BJ (cell line): ENCODE results near the gene TMEM143. TPM values are rescaled to one million over a fixed set of nuclear protein-coding genes. Genes with fewer than 3 reads are reported as not detected.

ENCODE experiments used
- CTCF ChIA-PET: fragments of 350-600 bp; formaldehyde crosslinking; extraction: SDS; loops from one replicate; lab custom pipeline; 2021; ENCODE audit warnings: antibody characterized with exemption, inconsistent platforms; lab: Yijun Ruan, JAX
- POLR2A ChIA-PET: fragments of 300-600 bp; sonication (Branson Sonifier 250); formaldehyde crosslinking; extraction: SDS; loops from one replicate; lab custom pipeline; 2021; ENCODE audit warnings: antibody characterized with exemption; lab: Charles Lee
- DNase-seq: peaks from one replicate; pipeline ENCODE4 v3.0.0-alpha.2; 2011; ENCODE audit warnings: low read depth
- H3K27me3 ChIP-seq: 2 replicates; pipeline ENCODE4 v1.6.0; 2011; ENCODE audit warnings: low read length; ENCODE audit not compliant: control insufficient read depth, insufficient read depth
- H3K36me3 ChIP-seq: 2 replicates; pipeline ENCODE4 v1.5.1; 2011; ENCODE audit warnings: low read length; ENCODE audit not compliant: control insufficient read depth, insufficient read depth
- H3K4me3 ChIP-seq: 2 replicates; pipeline ENCODE4 v1.5.1; 2011; ENCODE audit warnings: low read depth, mild to moderate bottlenecking, control low read depth, low read length
- polyA plus RNA-seq: library from polyadenylated mRNA; depleted of rRNA; stranded (reverse); fragments of >200 nt; gene quantifications from 2 replicates; pipeline ENCODE4 v1.2.3, GENCODE V29; 2011
- TF ChIP-seq, protein P1 (sequence below): IDR thresholded peaks from 2 replicates; pipeline ENCODE4 v1.5.1; 2011; ENCODE audit warnings: low read depth, mild to moderate bottlenecking, control low read depth, inconsistent platforms, low read length, moderate library complexity; ENCODE audit not compliant: insufficient read depth

TMEM143 gene
- polyA plus RNA-seq, 1 experiment = 9.9 TPM

DNA sequence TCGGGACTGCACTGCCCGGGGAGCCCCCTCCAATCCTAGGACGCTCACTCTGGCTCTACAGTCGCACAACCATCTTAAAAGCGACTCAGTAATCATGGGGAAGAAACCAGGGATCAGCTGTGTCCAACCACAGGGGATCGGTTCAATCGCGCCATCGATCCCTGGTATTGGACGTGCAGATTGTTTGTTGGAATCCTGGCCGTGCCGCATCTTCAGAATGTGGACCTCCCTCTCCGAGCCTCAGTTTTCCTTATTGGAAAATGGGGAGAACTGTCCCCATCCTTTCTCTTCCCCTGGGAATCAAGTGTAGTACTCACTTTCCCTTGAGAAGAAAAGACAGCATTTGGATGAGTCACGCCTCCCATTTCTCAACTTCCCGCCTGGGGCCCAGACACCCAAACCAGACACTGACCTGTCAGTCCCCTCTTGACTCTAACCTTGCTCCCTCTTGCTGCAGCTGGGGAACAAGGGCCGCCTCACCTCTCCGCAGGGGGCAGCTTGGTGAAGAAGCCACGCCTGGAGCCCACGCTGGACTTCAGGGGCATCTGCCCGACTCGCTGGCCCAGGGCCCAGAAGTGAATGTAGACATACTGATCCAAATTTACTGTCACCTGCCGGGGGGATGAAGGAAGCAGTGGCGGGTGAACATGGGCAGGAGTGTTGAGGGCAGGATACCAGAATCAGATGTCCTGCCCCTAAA, 20.7 kb downstream of the TMEM143 start:
- no peaks in the 10 kb centered on the region for H3K27me3 ChIP-seq
- H3K4me3 ChIP-seq = no peak overlapping the region
- no peak for DNase-seq
- TF ChIP-seq, protein P1, sequence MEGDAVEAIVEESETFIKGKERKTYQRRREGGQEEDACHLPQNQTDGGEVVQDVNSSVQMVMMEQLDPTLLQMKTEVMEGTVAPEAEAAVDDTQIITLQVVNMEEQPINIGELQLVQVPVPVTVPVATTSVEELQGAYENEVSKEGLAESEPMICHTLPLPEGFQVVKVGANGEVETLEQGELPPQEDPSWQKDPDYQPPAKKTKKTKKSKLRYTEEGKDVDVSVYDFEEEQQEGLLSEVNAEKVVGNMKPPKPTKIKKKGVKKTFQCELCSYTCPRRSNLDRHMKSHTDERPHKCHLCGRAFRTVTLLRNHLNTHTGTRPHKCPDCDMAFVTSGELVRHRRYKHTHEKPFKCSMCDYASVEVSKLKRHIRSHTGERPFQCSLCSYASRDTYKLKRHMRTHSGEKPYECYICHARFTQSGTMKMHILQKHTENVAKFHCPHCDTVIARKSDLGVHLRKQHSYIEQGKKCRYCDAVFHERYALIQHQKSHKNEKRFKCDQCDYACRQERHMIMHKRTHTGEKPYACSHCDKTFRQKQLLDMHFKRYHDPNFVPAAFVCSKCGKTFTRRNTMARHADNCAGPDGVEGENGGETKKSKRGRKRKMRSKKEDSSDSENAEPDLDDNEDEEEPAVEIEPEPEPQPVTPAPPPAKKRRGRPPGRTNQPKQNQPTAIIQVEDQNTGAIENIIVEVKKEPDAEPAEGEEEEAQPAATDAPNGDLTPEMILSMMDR = no peak
- no peaks in the 10 kb centered on the region; the same call in 1 of the 2 replicates for H3K36me3 ChIP-seq
- CTCF ChIA-PET = interaction anchor here (2.1 kb wide), 1 partner anchor 10 kb away, joined by 10 read pairs; no protein-coding TSS in a partner anchor
- POLR2A ChIA-PET = no interaction called here

DNA sequence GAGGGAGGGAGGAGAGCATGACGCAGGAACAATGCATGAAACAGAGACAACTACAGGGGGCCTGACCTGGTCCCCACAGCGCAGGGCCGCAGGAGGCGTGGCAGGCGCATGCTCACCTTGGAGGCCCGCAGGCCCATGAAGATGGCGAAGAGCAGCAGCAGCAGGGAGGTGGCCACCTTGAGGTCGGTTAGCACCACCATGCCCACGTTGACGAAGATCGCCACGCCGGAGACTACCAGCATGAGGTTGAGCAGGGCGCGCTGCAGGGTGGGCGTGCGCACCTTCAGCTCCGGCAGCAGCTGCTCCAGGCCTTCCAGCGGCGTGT, 21.4 kb downstream of the TMEM143 start:
- no peak for DNase-seq
- TF ChIP-seq, protein P1 = no peak
- Histone ChIP-seq H3K36me3 (no peaks in the 10 kb centered on the region; the same call in 1 of the 2 replicates), H3K4me3 (no peak overlapping the region), H3K27me3 (no peaks in the 10 kb centered on the region)
- ChIA-PET CTCF (interaction anchor here (2.1 kb wide), 1 partner anchor 9 kb away, joined by 10 read pairs; no protein-coding TSS in a partner anchor), POLR2A (no interaction called here)

DNA sequence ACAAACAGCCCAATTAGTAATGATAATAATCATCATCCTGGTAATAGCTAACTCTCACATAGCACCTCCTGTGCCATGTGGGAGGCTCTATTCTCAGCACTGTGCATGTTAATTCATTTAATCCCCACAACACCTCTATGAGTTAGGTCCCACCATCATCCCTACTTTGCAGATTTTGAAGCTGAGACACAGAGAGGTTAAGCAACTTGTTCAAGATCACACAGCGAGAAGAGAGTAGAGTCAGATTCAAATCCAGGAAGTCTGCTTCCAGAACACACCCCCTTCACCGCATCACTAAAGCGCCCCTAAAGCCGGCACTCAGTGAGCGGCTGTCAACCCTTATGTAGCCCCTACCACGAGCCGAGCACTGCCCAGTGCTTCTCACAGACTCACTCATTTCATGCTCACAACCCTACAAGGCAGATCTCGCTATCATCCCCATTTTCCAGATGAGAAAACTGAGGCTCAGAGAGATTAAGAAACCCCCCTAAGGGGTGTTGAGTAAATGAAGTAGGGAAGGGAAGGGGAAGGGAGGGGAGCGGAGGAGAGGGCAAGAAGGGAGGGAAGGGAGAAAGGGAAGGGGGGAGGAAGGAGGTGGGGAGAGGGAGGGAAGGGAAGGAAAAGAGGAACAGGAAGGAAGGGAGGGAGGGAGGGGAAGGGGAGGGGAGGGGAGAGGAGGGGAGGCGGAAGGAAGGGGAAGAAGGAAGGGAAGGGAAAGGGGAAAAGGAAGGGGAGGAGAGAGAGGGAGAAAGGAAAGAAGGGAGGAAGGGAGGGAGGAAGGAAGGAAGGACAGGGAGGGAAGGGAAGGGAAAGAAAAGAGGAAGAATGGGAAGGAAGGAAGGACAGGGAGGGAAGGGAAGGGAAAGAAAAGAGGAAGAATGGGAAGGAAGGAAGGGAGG, 22.0 kb downstream of the TMEM143 start:
- Histone ChIP-seq H3K4me3 (no peak overlapping the region), H3K27me3 (no peaks in the 10 kb centered on the region), H3K36me3 (no peaks in the 10 kb centered on the region; the same call in 1 of the 2 replicates)
- DNase-seq = no peak
- CTCF ChIA-PET = interaction anchor here (0.9 to 1.2 kb wide), 3 partner anchors 9 to 22 kb away, joined by 3 to 9 read pairs (median 3); no protein-coding TSS in a partner anchor
- POLR2A ChIA-PET = no interaction called here
- TF ChIP-seq, protein P1 = no peak

DNA sequence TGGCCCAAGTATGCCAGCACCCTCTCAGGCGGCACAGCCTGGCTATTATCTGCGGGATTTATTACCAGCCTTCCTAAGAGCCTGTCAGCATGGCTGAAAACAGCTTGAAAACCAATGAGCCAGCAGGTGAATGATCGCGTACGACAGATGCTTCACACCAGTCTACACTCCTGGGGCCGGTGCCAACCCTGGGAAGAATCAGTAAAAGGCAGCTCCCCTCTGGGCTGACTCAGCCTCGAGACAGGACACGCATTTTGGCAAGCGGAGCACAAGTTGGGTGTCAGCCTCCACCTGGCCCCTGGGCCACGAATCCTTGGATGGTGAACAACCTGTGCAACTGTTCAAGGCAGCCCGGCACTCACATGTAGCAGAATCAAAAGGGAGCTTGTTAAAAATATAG, 22.7 kb downstream of the TMEM143 start:
- POLR2A ChIA-PET = no interaction called here
- H3K4me3 ChIP-seq = no peak overlapping the region
- H3K27me3 ChIP-seq = no peaks in the 10 kb centered on the region
- TF ChIP-seq, protein P1 = no peak
- DNase-seq = no peak
- CTCF ChIA-PET = interaction anchor here (0.6 to 1.2 kb wide), 5 partner anchors 9 to 178 kb away, joined by 3 to 9 read pairs (median 3); no protein-coding TSS in a partner anchor
- H3K36me3 ChIP-seq = no peaks in the 10 kb centered on the region; the same call in 1 of the 2 replicates
